GM21423 (cell line): Measurements from ENCODE around the gene COTL1.

Experiments used
- ATAC-seq: cut with Tn5 transposase; IDR thresholded peaks from one replicate; pipeline ENCODE4 v1.9.1; 2021; ENCODE audit warnings: mild to moderate bottlenecking, moderate library complexity; ENCODE audit not compliant: unreplicated experiment

COTL1 gene

GRCh38 chr16:84614968-84615813 is 2.7 kb downstream of the COTL1 start:
- ATAC-seq, result no peak

- ATAC-seq, result no peak
Measured at GRCh38 chr16:84614623-84614967, 3.3 kb downstream of the COTL1 start.

- no peak for ATAC-seq
Measured at GRCh38 chr16:84614073-84614459, 3.8 kb downstream of the COTL1 start.

- no peak for ATAC-seq
Measured at GRCh38 chr16:84613408-84614072, 4.3 kb downstream of the COTL1 start.

GRCh38 chr16:84612686-84613085 is 5.2 kb downstream of the COTL1 start:
- no peak for ATAC-seq

GRCh38 chr16:84611041-84611440 is 6.8 kb downstream of the COTL1 start:
- ATAC-seq, result no peak

- no peak for ATAC-seq
Measured at GRCh38 chr16:84610376-84610775, 7.5 kb downstream of the COTL1 start.

- no peak for ATAC-seq
Measured at GRCh38 chr16:84609563-84610177, 8.2 kb downstream of the COTL1 start.

- no peak for ATAC-seq
Measured at GRCh38 chr16:84608282-84608681, 9.6 kb downstream of the COTL1 start.

GRCh38 chr16:84607694-84608093 is 10.2 kb downstream of the COTL1 start:
- peak; percentile 56 for ATAC-seq

- no peak for ATAC-seq
Measured at GRCh38 chr16:84607061-84607460, 10.8 kb downstream of the COTL1 start.

GRCh38 chr16:84606081-84606875 is 11.6 kb downstream of the COTL1 start:
- no peak for ATAC-seq

GRCh38 chr16:84605339-84605848 is 12.5 kb downstream of the COTL1 start:
- ATAC-seq, result no peak

GRCh38 chr16:84604477-84605013 is 13.3 kb downstream of the COTL1 start:
- ATAC-seq, result no peak

- no peak for ATAC-seq
Measured at GRCh38 chr16:84603940-84604339, 13.9 kb downstream of the COTL1 start.

GRCh38 chr16:84603140-84603816 is 14.6 kb downstream of the COTL1 start:
- ATAC-seq, result no peak

- ATAC-seq, result peak; percentile 71
Measured at GRCh38 chr16:84600343-84601229, 17.3 kb downstream of the COTL1 start.

GRCh38 chr16:84599521-84600202 is 18.2 kb downstream of the COTL1 start:
- ATAC-seq, result peak; percentile 27

- ATAC-seq, result no peak
Measured at GRCh38 chr16:84598360-84598759, 19.5 kb downstream of the COTL1 start.
